MV-4-11 (cell line): ENCODE measurements around the gene PLEKHA6.

Experiments used
- DNase-seq: peaks from one replicate; lab custom pipeline; 2025; lab: John Stamatoyannopoulos, UW

PLEKHA6 gene

DNA sequence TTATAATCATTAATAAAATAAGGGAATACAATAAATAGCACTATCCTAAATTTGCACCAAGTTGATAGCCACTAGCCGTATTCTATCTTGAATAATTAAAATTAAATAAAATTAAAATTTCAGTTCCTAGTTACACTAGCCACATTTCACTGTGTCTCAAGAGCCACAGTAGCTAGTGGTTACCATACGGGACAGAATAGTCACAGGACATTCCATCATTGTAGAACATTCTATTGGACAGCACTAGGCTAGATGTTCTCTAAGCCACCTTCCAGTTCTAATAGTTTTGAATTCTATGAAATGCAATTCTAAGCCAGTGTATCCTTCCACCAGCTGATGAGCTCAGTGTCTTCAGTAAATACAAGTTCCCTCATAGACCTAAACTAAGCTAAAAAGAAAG is 74.8 kb downstream of the PLEKHA6 start:
- no peak for DNase-seq

- no peak for DNase-seq
Observed at GRCh38 chr1:204283711-204284651, 75.7 kb downstream of the PLEKHA6 start.

- DNase-seq: no peak
Observed at GRCh38 chr1:204282761-204283221, 76.9 kb downstream of the PLEKHA6 start.

GRCh38 chr1:204280099-204280961 is 79.4 kb downstream of the PLEKHA6 start:
- no peak for DNase-seq

DNA sequence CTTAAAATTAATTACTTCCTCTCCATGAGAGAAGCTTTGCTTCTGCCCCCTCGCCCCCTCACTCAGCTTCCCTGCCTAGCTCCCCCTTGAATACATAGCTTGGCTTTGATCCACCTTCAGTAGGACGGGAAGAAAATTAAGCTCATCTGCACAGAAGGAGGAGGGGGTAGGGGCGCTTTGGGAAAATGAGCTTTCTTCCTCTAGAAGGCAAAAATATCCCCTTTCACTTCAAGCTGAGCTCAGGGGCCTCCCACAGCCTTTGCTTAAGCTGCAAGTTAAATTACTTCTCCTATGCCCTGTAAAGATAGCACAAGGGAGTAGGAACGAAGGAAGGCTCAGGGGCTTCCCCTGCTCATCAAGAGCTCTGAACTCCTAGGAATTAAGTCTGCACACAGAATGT is 80.8 kb downstream of the PLEKHA6 start:
- no peak for DNase-seq

GRCh38 chr1:204278251-204278650 is 81.5 kb downstream of the PLEKHA6 start:
- DNase-seq: no peak

DNA sequence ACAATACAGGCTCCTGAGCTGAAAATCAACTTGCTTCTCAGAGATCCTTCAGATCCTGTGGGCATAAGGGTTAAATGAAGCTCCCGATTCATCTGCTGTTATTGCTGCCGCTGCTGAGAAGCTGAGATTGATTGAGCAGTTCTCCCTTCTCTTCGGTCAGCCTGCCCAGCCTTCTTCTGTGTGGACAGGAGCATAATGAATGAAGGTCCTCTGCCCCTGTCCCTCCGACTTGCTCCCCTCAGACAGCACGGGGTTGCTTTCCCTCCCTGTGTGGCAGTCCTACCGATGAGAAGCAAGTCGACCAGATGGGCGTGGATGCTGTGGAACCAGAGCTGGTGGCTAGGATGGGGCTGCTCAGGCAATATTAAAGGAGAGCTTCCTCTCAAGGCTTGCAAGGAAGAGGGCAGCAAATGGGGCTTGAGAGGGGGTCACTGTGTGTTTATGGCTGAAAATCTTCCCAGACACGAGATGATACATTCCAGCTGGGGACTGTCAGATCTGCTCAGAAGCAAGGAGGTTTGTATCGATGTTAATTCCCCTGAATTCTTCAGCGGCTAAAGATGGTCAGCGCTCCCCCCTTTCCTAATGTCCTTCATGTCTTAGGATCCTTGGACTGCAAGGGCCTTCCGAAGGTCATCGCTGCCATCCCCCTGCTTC is 82.0 kb downstream of the PLEKHA6 start:
- DNase-seq: no peak

DNA sequence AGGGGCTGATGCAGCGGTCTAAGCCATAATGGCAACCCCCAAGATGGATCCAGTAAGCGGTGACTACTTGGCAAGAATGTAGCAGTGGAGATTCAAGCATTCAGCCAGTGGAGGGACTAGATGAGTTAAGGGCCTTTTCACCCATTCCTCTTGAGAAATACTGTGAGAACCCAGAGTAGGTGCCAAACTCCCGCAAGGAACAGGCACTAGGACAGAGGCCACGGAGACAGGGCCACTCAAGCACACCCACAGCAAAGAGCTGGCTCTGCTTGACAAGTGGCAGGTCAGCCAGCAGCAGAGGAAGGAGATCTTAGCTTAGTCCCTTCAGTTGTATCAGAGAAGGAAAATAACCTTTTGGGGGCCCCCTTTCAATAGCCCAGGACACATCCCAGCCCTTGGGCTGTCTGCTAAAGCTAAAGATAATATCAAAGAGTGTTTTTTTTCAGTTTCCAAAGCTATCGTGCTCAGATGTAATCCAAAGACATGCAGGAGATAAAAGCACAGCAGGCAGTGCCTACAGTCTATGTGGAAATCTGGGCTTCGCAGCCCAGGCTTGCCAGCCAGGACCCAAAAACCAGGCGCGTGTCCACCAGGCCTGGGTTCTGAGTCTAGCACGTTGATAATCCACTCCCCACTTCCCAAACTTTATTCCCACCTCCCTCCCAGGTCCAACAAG is 83.9 kb downstream of the PLEKHA6 start:
- no peak for DNase-seq

DNA sequence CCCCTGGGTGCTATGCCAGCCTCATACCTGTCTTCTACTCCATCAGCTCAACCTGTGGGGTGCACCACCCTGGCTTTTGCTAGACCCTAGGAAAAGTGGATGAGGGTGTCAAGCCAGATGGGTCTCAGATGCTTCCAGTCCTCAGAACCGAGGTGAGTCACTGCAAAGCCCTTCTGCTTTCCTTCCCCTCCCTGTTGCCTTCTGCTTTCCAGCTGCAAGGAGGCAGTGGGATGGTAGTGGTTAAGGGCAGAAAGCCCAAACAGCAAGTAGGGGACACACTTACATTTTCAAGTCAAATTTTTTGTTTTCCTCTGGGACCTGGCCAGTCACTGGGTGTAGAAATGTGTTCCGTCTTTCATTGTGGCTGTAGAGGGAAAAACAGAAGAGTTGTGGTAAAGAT is 85.3 kb downstream of the PLEKHA6 start:
- DNase-seq: no peak

- no peak for DNase-seq
Observed at GRCh38 chr1:204272505-204272904, 87.2 kb downstream of the PLEKHA6 start.

- no peak for DNase-seq
Observed at GRCh38 chr1:204271970-204272369, 87.8 kb downstream of the PLEKHA6 start.

- no peak for DNase-seq
Observed at GRCh38 chr1:204268101-204268500, 91.6 kb downstream of the PLEKHA6 start.

GRCh38 chr1:204267191-204267601 is 92.5 kb downstream of the PLEKHA6 start:
- no peak for DNase-seq

- DNase-seq: no peak
Observed at GRCh38 chr1:204266504-204267034, 93.2 kb downstream of the PLEKHA6 start.

DNA sequence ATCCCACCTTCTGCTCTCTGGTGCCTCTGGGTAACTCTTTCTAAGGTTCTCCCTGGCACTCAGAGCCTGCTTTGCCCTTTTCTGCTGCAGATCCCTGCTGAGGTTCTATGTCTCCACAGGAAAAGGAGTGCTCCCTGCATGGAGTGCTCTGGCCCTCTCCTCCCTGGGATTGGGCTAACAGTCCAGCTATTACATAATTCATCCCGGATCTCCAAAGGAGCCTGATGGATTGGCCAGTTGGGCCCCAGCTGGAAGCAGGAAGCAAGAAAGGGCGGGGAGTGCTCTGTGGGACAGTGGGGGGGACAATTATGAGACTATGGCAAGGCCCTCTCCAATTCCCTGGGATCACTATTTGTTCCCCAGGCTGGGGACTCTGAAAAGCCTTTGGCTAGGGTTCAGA is 94.1 kb downstream of the PLEKHA6 start:
- DNase-seq: no peak

DNA sequence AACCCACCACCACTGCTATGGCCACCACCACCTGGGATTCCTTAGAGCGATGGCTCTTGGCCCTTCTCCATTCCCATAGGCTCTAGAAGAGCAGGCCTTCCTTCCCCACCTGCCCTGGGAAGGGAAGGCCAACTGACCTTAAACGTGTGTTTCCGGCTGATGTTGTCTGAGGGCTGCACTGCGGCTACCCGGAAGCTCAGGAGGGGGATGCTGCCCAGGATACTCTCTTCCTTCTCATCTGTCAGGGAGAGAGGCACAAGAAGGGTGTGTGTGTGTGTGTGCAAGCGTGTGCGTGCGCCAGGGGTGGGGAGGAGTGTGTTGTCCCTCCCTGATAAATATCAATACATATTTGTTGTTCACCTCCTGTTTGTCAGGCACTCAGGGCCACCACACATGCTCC is 94.9 kb downstream of the PLEKHA6 start:
- DNase-seq: no peak

- no peak for DNase-seq
Observed at GRCh38 chr1:204263254-204263910, 96.3 kb downstream of the PLEKHA6 start.

- DNase-seq: no peak
Observed at GRCh38 chr1:204262506-204263253, 97.0 kb downstream of the PLEKHA6 start.

GRCh38 chr1:204261746-204262505 is 97.8 kb downstream of the PLEKHA6 start:
- no peak for DNase-seq
